Liver (tissue), 9 donors: ENCODE measurements around the gene RUNX1. TPM values are rescaled to one million over a fixed set of nuclear protein-coding genes. Genes with fewer than 3 reads are reported as not detected.

Source experiments
- DNase-seq: peaks from one replicate; pipeline ENCODE4 v3.0.0-alpha.2; 2017; ENCODE audit warnings: low spot score
- H3K27ac ChIP-seq, 2 donors: one replicate each; pipeline ENCODE4 v1.7.0; 2013; ENCODE audit warnings: inconsistent platforms in 2 of 2, low read length in 2 of 2, control low read depth in 1 of 2, low read depth in 1 of 2, mild to moderate bottlenecking in 1 of 2
- H3K27me3 ChIP-seq, 4 donors: one replicate each; pipeline versions ENCODE4 v1.6.1 to v1.7.0; 2013; ENCODE audit warnings: low read length in 3 of 4, inconsistent platforms in 1 of 4, mild to moderate bottlenecking in 1 of 4, moderate library complexity in 1 of 4; ENCODE audit not compliant: control insufficient read depth in 4 of 4, insufficient read depth in 4 of 4
- H3K36me3 ChIP-seq, 4 donors: one replicate each; pipeline versions ENCODE4 v1.6.1 to v1.7.0; 2013; ENCODE audit warnings: low read length in 3 of 4, mild to moderate bottlenecking in 3 of 4, low read depth in 1 of 4, moderate library complexity in 1 of 4; ENCODE audit not compliant: control insufficient read depth in 4 of 4, insufficient read depth in 3 of 4
- H3K4me1 ChIP-seq, 4 donors: one replicate each; pipeline versions ENCODE4 v1.6.1 to v1.7.0; 2013; ENCODE audit warnings: low read length in 3 of 4, mild to moderate bottlenecking in 3 of 4, moderate library complexity in 1 of 4; ENCODE audit not compliant: control insufficient read depth in 4 of 4, insufficient read depth in 4 of 4
- H3K4me3 ChIP-seq, 3 donors: one replicate each; pipeline versions ENCODE4 v1.6.1 to v1.7.0; 2013; ENCODE audit warnings: low read length in 3 of 3, control low read depth in 1 of 3, low read depth in 1 of 3, mild to moderate bottlenecking in 1 of 3
- H3K9ac ChIP-seq, 2 donors: one replicate each; pipeline ENCODE4 v1.7.0; 2013; ENCODE audit warnings: low read length in 2 of 2, mild to moderate bottlenecking in 2 of 2, moderate library complexity in 2 of 2, control low read depth in 1 of 2, low read depth in 1 of 2
- H3K9me3 ChIP-seq, 4 donors: one replicate each; pipeline versions ENCODE4 v1.6.1 to v1.7.0; 2013; ENCODE audit warnings: low read length in 3 of 4; ENCODE audit not compliant: control insufficient read depth in 4 of 4
- ATF3 ChIP-seq: IDR thresholded peaks from 2 replicates; pipeline ENCODE4 v1.6.1; 2016; ENCODE audit warnings: antibody characterized with exemption
- CTCF ChIP-seq: fragments of 150-350 bp; IDR thresholded peaks from 2 replicates; pipeline ENCODE4 v1.5.1; 2017; ENCODE audit warnings: improper control_type of control experiment, low read depth, low read length; ENCODE audit not compliant: missing input control
- EGR1 ChIP-seq, 2 donors: IDR thresholded peaks; 2 replicates each; pipeline ENCODE4 v1.6.1; 2016 to 2018; ENCODE audit warnings: antibody characterized with exemption in 2 of 2, low read depth in 2 of 2
- FOXA1 ChIP-seq: IDR thresholded peaks from 2 replicates; pipeline ENCODE4 v1.6.1; 2016; ENCODE audit warnings: antibody characterized with exemption
- GABPA ChIP-seq, 2 donors: IDR thresholded peaks in 1 of 2; conservative IDR thresholded peaks in 1 of 2; 2 replicates each; pipeline ENCODE4 v1.6.1; 2016; ENCODE audit warnings: antibody characterized with exemption in 2 of 2, mild to moderate bottlenecking in 1 of 2, moderate library complexity in 1 of 2
- HNF4A ChIP-seq, 2 donors: conservative IDR thresholded peaks; 2 replicates each; pipeline ENCODE4 v1.6.1; 2016; ENCODE audit warnings: antibody characterized with exemption in 2 of 2, mild to moderate bottlenecking in 2 of 2
- HNF4G ChIP-seq: IDR thresholded peaks from 2 replicates; pipeline ENCODE4 v1.6.1; 2016; ENCODE audit warnings: antibody characterized with exemption
- JUND ChIP-seq, 2 donors: IDR thresholded peaks; 2 replicates each; pipeline ENCODE4 v1.6.1; 2016; ENCODE audit warnings: antibody characterized with exemption in 2 of 2
- NR2F2 ChIP-seq: IDR thresholded peaks from 2 replicates; pipeline ENCODE4 v1.6.1; 2016; ENCODE audit warnings: antibody characterized with exemption
- RAD21 ChIP-seq, 2 donors: IDR thresholded peaks; 2 replicates each; pipeline ENCODE4 v1.6.1; 2016; ENCODE audit warnings: antibody characterized with exemption in 2 of 2, mild to moderate bottlenecking in 2 of 2
- REST ChIP-seq: IDR thresholded peaks from 2 replicates; pipeline ENCODE4 v1.6.1; 2016; ENCODE audit warnings: antibody characterized with exemption, mild to moderate bottlenecking
- RXRA ChIP-seq, 2 donors: IDR thresholded peaks; 2 replicates each; pipeline ENCODE4 v1.6.1; 2017 to 2018; ENCODE audit warnings: antibody characterized with exemption in 2 of 2, mild to moderate bottlenecking in 1 of 2
- SP1 ChIP-seq: IDR thresholded peaks from 2 replicates; pipeline ENCODE4 v1.6.1; 2018; ENCODE audit warnings: antibody characterized with exemption, mild to moderate bottlenecking
- TAF1 ChIP-seq: conservative IDR thresholded peaks from 2 replicates; pipeline ENCODE4 v1.6.1; 2016; ENCODE audit warnings: antibody characterized with exemption, mild to moderate bottlenecking
- YY1 ChIP-seq: IDR thresholded peaks from 2 replicates; pipeline ENCODE4 v1.6.1; 2016; ENCODE audit warnings: antibody characterized with exemption, mild to moderate bottlenecking
- ZBTB33 ChIP-seq: IDR thresholded peaks from 2 replicates; pipeline ENCODE4 v1.6.1; 2016; ENCODE audit warnings: antibody characterized with exemption
- WGBS: extraction: QIAGEN DNeasy Blood & Tissue Kit; methylation state at CpG from one replicate; pipeline ENCODE4 v1.1.7; 2013; 5-methylcytosine and 5-hydroxymethylcytosine counted together
- polyA plus RNA-seq, 2 donors: library from polyadenylated mRNA; stranded (reverse) in 1 of 2; unstranded in 1 of 2; fragments of 200-250 nt in 1 of 2; fragments of >200 nt in 1 of 2; fragmentation: Nextera tagmentation in 1 of 2; extraction: Ambion mirVana in 1 of 2; gene quantifications; one replicate each; pipeline versions ENCODE4 v1.2.1 to v1.2.3, GENCODE V29; 2013 to 2015
- total RNA-seq, 2 donors: library from RNA; depleted of rRNA; stranded (reverse); fragments of >200 nt; gene quantifications; one replicate each; pipeline ENCODE4 v1.2.3, GENCODE V29; 2014
- donor health status: healthy.
- donor health status: healthy.
- donor health status: healthy.
- donor health status: healthy.
- donor health status: healthy.

RUNX1 gene
- total and polyA plus RNA-seq, 4 donors: 0.98 to 7.2 (median 3.1) TPM

- Histone ChIP-seq H3K9ac (no peak overlapping the region), H3K4me1 (peaks cover 0 to 9% (median 2%) of the 10 kb centered on the region in 4 donors), H3K27ac (no peak overlapping the region), H3K9me3 (no peaks in the 10 kb centered on the region), H3K4me3 (no peak overlapping the region), H3K27me3 (no peaks in the 10 kb centered on the region), H3K36me3 (peaks cover 0 to 13% (median 9%) of the 10 kb centered on the region in 4 donors)
- DNase-seq: no peak
- 98% methylated on average over 3 of the region's 3 CpGs for WGBS
- TF ChIP-seq CTCF (no peak), RXRA (IDR thresholded peaks at IDR 0.05) (no peak), ATF3 (no peak), ZBTB33 (no peak), HNF4G (no peak), HNF4A (conservative IDR thresholded peaks at IDR 0.05) (no peak), SP1 (no peak), GABPA (IDR thresholded peaks at IDR 0.05 in 1 of 2, conservative IDR thresholded peaks at IDR 0.05 in 1 of 2) (no peak), YY1 (no peak), NR2F2 (no peak), REST (no peak), JUND (IDR thresholded peaks at IDR 0.05) (no peak)
These were observed 186.2 kb downstream of the RUNX1 start for GRCh38 chr21:34862951-34863350.

- H3K4me3 ChIP-seq: no peak overlapping the region
- DNase-seq: peak; percentile 8
- H3K27ac ChIP-seq: no peak overlapping the region
- 95% methylated on average over 4 of the region's 4 CpGs for WGBS
- no peak overlapping the region for H3K9ac ChIP-seq
- no peaks in the 10 kb centered on the region for H3K27me3 ChIP-seq
- H3K4me1 ChIP-seq: peaks cover 0 to 9% (median 2%) of the 10 kb centered on the region in 4 donors
- H3K36me3 ChIP-seq: peaks cover 2 to 20% (median 11%) of the 10 kb centered on the region in 4 donors
- H3K9me3 ChIP-seq: no peaks in the 10 kb centered on the region
- TF ChIP-seq REST: no peak
- TF ChIP-seq GABPA (IDR thresholded peaks at IDR 0.05 in 1 of 2, conservative IDR thresholded peaks at IDR 0.05 in 1 of 2): no peak
- TF ChIP-seq ATF3: no peak
- TF ChIP-seq RAD21 (IDR thresholded peaks at IDR 0.05): no peak
- TF ChIP-seq NR2F2: no peak
- TF ChIP-seq FOXA1: no peak
- TF ChIP-seq EGR1 (IDR thresholded peaks at IDR 0.05; ENCODE audit: low read depth in 2 of 2): no peak
- no peak for TF ChIP-seq HNF4G
- TF ChIP-seq TAF1: no peak
- TF ChIP-seq ZBTB33: no peak
- no peak for TF ChIP-seq SP1
These were observed 187.8 kb downstream of the RUNX1 start for GRCh38 chr21:34861258-34861657.
